ENCODE data around the gene PEX6. TPM values are rescaled to one million over a fixed set of nuclear protein-coding genes. Genes with fewer than 3 reads are reported as not detected.

The PEX6 gene
- polyA plus RNA-seq, 3 donors: 10.6 to 16.2 (median 15.5) TPM

GRCh38 chr6:43016176-43016942 lies 37.4 kb upstream of the PEX6 start:
- TF ChIP-seq, protein P1, sequence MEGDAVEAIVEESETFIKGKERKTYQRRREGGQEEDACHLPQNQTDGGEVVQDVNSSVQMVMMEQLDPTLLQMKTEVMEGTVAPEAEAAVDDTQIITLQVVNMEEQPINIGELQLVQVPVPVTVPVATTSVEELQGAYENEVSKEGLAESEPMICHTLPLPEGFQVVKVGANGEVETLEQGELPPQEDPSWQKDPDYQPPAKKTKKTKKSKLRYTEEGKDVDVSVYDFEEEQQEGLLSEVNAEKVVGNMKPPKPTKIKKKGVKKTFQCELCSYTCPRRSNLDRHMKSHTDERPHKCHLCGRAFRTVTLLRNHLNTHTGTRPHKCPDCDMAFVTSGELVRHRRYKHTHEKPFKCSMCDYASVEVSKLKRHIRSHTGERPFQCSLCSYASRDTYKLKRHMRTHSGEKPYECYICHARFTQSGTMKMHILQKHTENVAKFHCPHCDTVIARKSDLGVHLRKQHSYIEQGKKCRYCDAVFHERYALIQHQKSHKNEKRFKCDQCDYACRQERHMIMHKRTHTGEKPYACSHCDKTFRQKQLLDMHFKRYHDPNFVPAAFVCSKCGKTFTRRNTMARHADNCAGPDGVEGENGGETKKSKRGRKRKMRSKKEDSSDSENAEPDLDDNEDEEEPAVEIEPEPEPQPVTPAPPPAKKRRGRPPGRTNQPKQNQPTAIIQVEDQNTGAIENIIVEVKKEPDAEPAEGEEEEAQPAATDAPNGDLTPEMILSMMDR (IDR thresholded peaks at IDR 0.05): no peak

GRCh38 chr6:43014434-43014909 lies 35.5 kb upstream of the PEX6 start:
- Histone ChIP-seq H4K20me1 (ENCODE audit: insufficient read depth, low read length) (peaks cover 44% of the 10 kb centered on the region), H3K4me1 (ENCODE audit: control insufficient read depth in 1 of 2, insufficient read depth in 2 of 2, low read length in 2 of 2) (peaks cover 38 to 41% of the 10 kb centered on the region in 2 donors), H3K4me3 (replicated peaks in 1 of 3; ENCODE audit: low read depth in 2 of 3, low read length in 3 of 3) (peak overlapping the region; percentile 69 to 96 (median 73)), H3K27ac (ENCODE audit: low read depth in 1 of 2, low read length in 2 of 2) (peak overlapping the region in 1 of 2 donors; percentile 71), H3K9ac (ENCODE audit: insufficient read depth, low read length, poor library complexity, severe bottlenecking) (peak overlapping the region; percentile 71), H3K36me3 (replicated peaks in 1 of 2; ENCODE audit: control insufficient read depth in 1 of 2, insufficient read depth in 2 of 2, low read length in 2 of 2) (peaks cover 52 to 55% of the 10 kb centered on the region in 2 donors), H3K9me3 (replicated peaks in 1 of 2; ENCODE audit: control insufficient read depth in 1 of 2, insufficient read depth in 1 of 2, low read length in 2 of 2) (no peaks in the 10 kb centered on the region), H2AFZ (ENCODE audit: insufficient read depth, low read depth, low read length, poor library complexity, severe bottlenecking) (peak overlapping the region; percentile 92), H3K27me3 (ENCODE audit: control insufficient read depth in 2 of 2, insufficient read depth in 2 of 2, low read length in 2 of 2) (no peaks in the 10 kb centered on the region), H3K4me2 (replicated peaks; ENCODE audit: extremely low read depth, low read length, poor library complexity, severe bottlenecking) (peak overlapping the region; percentile 96), H3K79me2 (ENCODE audit: insufficient read depth, low read length) (peaks cover 59% of the 10 kb centered on the region)
- TF ChIP-seq, protein P1 (IDR thresholded peaks at IDR 0.05): no peak
- under 1% methylated on average over 7 of the region's 7 CpGs for WGBS (ENCODE audit: insufficient coverage)
- H3K27ac Mint-ChIP-seq: peak overlapping the region; percentile 77 to 95 (median 80)
- intact Hi-C loops (cut with micrococcal nuclease): loop anchor here (2.0 to 10.0 kb wide), 4 partner anchors 37 to 500 kb away; partner anchors contain the start of genes KLC4 (in 2 of the 2), MRPL2 (in 2 of the 2), PEX6 (in 2 of the 2) and LRRC73 (in 1 of the 2)
- H3K4me3 Mint-ChIP-seq: peak overlapping the region; percentile 91 to 98
- H3K9me3 Mint-ChIP-seq: no peaks in the 10 kb centered on the region
- peaks cover 39% of the 10 kb centered on the region for H3K4me1 Mint-ChIP-seq
- peaks cover 0 to 3% (median 0%) of the 10 kb centered on the region in 3 donors for H3K27me3 Mint-ChIP-seq (ENCODE audit: low read depth in 3 of 3)
- peaks cover 49 to 53% of the 10 kb centered on the region in 2 donors for H3K36me3 Mint-ChIP-seq
- no peak for DNase-seq

More at GRCh38 chr6:43016176-43016942, 37.4 kb upstream of the PEX6 start:
- H4K20me1 ChIP-seq (ENCODE audit: insufficient read depth, low read length): peaks cover 44% of the 10 kb centered on the region
- H3K4me3 Mint-ChIP-seq: peak overlapping the region; percentile 21 to 77
- no peaks in the 10 kb centered on the region for H3K9me3 ChIP-seq (replicated peaks in 1 of 2; ENCODE audit: control insufficient read depth in 1 of 2, insufficient read depth in 1 of 2, low read length in 2 of 2)
- intact Hi-C loops (cut with micrococcal nuclease): loop anchor here in 1 of 2 donors (10.0 kb wide), 2 partner anchors 112 to 498 kb away; partner anchors contain the start of genes LRRC73, POLR1C and YIPF3
- H3K27me3 ChIP-seq (ENCODE audit: control insufficient read depth in 2 of 2, insufficient read depth in 2 of 2, low read length in 2 of 2): no peaks in the 10 kb centered on the region
- H3K27ac ChIP-seq (ENCODE audit: low read depth in 1 of 2, low read length in 2 of 2): peak overlapping the region in 1 of 2 donors; percentile 56
- no peak overlapping the region for H2AFZ ChIP-seq (ENCODE audit: insufficient read depth, low read depth, low read length, poor library complexity, severe bottlenecking)
- H3K9ac ChIP-seq (ENCODE audit: insufficient read depth, low read length, poor library complexity, severe bottlenecking): no peak overlapping the region
- H3K4me1 ChIP-seq (ENCODE audit: control insufficient read depth in 1 of 2, insufficient read depth in 2 of 2, low read length in 2 of 2): peaks cover 45 to 50% of the 10 kb centered on the region in 2 donors
- H3K4me3 ChIP-seq (replicated peaks in 1 of 3; ENCODE audit: low read depth in 2 of 3, low read length in 3 of 3): peak overlapping the region in 1 of 3 experiments; percentile 35
- H3K27me3 Mint-ChIP-seq (ENCODE audit: low read depth in 3 of 3): peaks cover 0 to 3% (median 0%) of the 10 kb centered on the region in 3 donors
- peaks cover 47% of the 10 kb centered on the region for H3K4me1 Mint-ChIP-seq
- peaks cover 35 to 47% of the 10 kb centered on the region in 2 donors for H3K36me3 Mint-ChIP-seq
- H3K4me2 ChIP-seq (replicated peaks; ENCODE audit: extremely low read depth, low read length, poor library complexity, severe bottlenecking): peak overlapping the region; percentile 96
- no peak for DNase-seq
- WGBS (ENCODE audit: insufficient coverage): 91% methylated on average over 2 of the region's 7 CpGs
- H3K36me3 ChIP-seq (replicated peaks in 1 of 2; ENCODE audit: control insufficient read depth in 1 of 2, insufficient read depth in 2 of 2, low read length in 2 of 2): peaks cover 36% of the 10 kb centered on the region in 2 donors
- H3K79me2 ChIP-seq (ENCODE audit: insufficient read depth, low read length): peaks cover 59% of the 10 kb centered on the region
- peak overlapping the region in 6 of 7 donors; percentile 51 to 86 (median 80) for H3K27ac Mint-ChIP-seq
- no peaks in the 10 kb centered on the region for H3K9me3 Mint-ChIP-seq

All from CD14-positive monocyte (primary cell).